Activated T-helper 2 cell treated with anti-CD3 and anti-CD28 coated beads, Interferon-gamma antibody, Interleukin-2, Interleukin-4, amounts not matched to agents 10 μg/mL and 5 μg/mL and 100 μg/mL, durations not matched to agents 14 hours and 24 hours and 36 hours (primary cell): ENCODE data around the gene ZBTB9. TPM values are rescaled to one million over a fixed set of nuclear protein-coding genes. Genes with fewer than 3 reads are reported as not detected.

Experiments used
- DNase-seq: peaks from one replicate; pipeline ENCODE4 v3.0.0; 2021; ENCODE audit warnings: low spot score
- H3K27ac Mint-ChIP-seq: one replicate; pipeline ENCODE4 v1.8.0; 2021; ENCODE audit warnings: mixed read lengths
- H3K27me3 Mint-ChIP-seq: one replicate; pipeline ENCODE4 v1.8.0; 2021; ENCODE audit warnings: low read depth, mixed read lengths
- H3K36me3 Mint-ChIP-seq: one replicate; pipeline ENCODE4 v1.8.0; 2021; ENCODE audit warnings: low read depth, mixed read lengths
- H3K4me1 Mint-ChIP-seq: one replicate; pipeline ENCODE4 v1.8.0; 2021; ENCODE audit warnings: low read depth, mixed read lengths
- H3K4me3 Mint-ChIP-seq: one replicate; pipeline ENCODE4 v1.8.0; 2021; ENCODE audit warnings: low read depth, mild to moderate bottlenecking, moderate library complexity, mixed read lengths
- H3K9me3 Mint-ChIP-seq: one replicate; pipeline ENCODE4 v1.8.0; 2021; ENCODE audit warnings: mixed read lengths
- intact Hi-C: fragments of 100-400 bp; cut with micrococcal nuclease; formaldehyde crosslinking; loops from one replicate; pipeline ENCODE4 v1.15.1; 2023
- total RNA-seq: library from RNA; stranded (reverse); gene quantifications from 2 replicates; pipeline ENCODE4 v1.2.3, GENCODE V29; 2022

Gene ZBTB9
- total RNA-seq, 1 donor from 2014 or later = 11.5 TPM

- Mint-ChIP-seq H3K36me3 (no peaks in the 10 kb centered on the region), H3K27ac (no peak overlapping the region)
- intact Hi-C loops = no loop called here
These were observed 42.8 kb downstream of the ZBTB9 start for GRCh38 chr6:33497157-33497556.

GRCh38 chr6:33502486-33502885 lies 48.1 kb downstream of the ZBTB9 start:
- intact Hi-C loops = no loop called here
- Mint-ChIP-seq H3K36me3 (no peaks in the 10 kb centered on the region), H3K27me3 (peaks cover 9% of the 10 kb centered on the region), H3K9me3 (no peaks in the 10 kb centered on the region), H3K27ac (no peak overlapping the region), H3K4me3 (no peak overlapping the region), H3K4me1 (no peaks in the 10 kb centered on the region)
- no peak for DNase-seq

More at GRCh38 chr6:33497157-33497556, 42.8 kb downstream of the ZBTB9 start:
- Mint-ChIP-seq H3K4me1 (no peaks in the 10 kb centered on the region), H3K9me3 (no peaks in the 10 kb centered on the region), H3K27me3 (peaks cover 11% of the 10 kb centered on the region), H3K4me3 (no peak overlapping the region)
- no peak for DNase-seq

- no peak overlapping the region for H3K4me3 Mint-ChIP-seq
- no peaks in the 10 kb centered on the region for H3K36me3 Mint-ChIP-seq
- H3K27me3 Mint-ChIP-seq = peaks cover 8% of the 10 kb centered on the region
- no peak for DNase-seq
- H3K9me3 Mint-ChIP-seq = no peaks in the 10 kb centered on the region
- intact Hi-C loops = no loop called here
- H3K27ac Mint-ChIP-seq = no peak overlapping the region
- H3K4me1 Mint-ChIP-seq = peaks cover 8% of the 10 kb centered on the region
These were observed 50.1 kb downstream of the ZBTB9 start for GRCh38 chr6:33504486-33504885.

DNA sequence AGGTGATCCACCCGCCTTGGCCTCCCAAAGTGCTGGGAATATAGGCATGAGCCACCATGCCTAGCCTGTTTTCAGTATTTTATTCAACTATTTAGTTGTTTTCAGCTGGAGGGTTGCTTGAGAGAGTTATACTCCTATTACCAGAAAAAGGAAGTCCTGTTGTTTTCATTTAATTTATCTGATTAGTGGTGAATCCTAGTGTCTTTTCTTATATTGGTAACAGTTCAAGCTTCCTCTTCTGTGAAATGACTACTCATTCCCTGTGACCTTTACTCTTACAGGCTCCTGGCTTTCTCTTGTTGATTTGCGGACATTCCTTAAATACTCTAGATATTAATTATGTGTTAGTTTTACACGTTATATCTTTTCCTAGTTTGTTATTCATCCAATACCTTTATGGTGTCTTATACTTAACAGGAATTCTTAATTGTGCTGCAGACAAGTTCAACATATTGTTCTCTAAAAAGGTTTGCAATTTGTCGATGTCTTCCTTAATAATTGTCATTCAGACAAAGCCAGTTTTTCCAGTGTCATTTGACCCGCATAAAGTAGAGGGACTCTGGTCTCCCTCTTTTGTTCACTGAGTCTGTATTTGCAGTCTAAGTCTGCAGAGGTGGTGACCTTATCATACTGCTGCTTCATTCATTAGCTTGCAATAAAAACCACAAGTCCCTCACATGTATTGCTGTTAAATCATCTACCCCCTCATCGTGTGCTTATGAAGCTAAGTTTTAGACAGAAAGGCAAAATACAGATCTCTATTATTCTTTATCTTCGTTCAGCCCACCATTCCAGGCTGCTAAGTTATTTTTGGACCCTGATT lies 51.4 kb downstream of the ZBTB9 start:
- DNase-seq = no peak
- H3K9me3 Mint-ChIP-seq = no peaks in the 10 kb centered on the region
- H3K27ac Mint-ChIP-seq = no peak overlapping the region

More for the DNA sequence above, 51.4 kb downstream of the ZBTB9 start:
- peaks cover 8% of the 10 kb centered on the region for H3K4me1 Mint-ChIP-seq
- H3K4me3 Mint-ChIP-seq = no peak overlapping the region
- peaks cover 6% of the 10 kb centered on the region for H3K27me3 Mint-ChIP-seq
- H3K36me3 Mint-ChIP-seq = no peaks in the 10 kb centered on the region
- intact Hi-C loops = no loop called here

Other genes with a start within 250 kb of the ZBTB9 start
- 14.7 and 18.2 TPM in 2 replicates for gene HSD17B8, start 249.9 kb upstream of the ZBTB9 start, total RNA-seq
- 46.0 and 46.1 TPM in 2 replicates for gene RING1, start 246.1 kb upstream of the ZBTB9 start, total RNA-seq
- gene VPS52, start 182.7 kb upstream of the ZBTB9 start, total RNA-seq = 53.4 and 56.7 TPM in 2 replicates
- 3,099 and 3,143 TPM in 2 replicates for gene RPS18, start 182.5 kb upstream of the ZBTB9 start, total RNA-seq
- 5.1 and 6.5 TPM in 2 replicates for gene B3GALT4, start 177.5 kb upstream of the ZBTB9 start, total RNA-seq
- gene WDR46, start 165.3 kb upstream of the ZBTB9 start, total RNA-seq = 87.3 and 98.3 TPM in 2 replicates
- 104 and 117 TPM in 2 replicates for gene PFDN6, start 165.0 kb upstream of the ZBTB9 start, total RNA-seq
- gene RGL2, start 155.6 kb upstream of the ZBTB9 start, total RNA-seq = 31.5 and 32.9 TPM in 2 replicates
- 274 and 276 TPM in 2 replicates for gene TAPBP, start 140.5 kb upstream of the ZBTB9 start, total RNA-seq
- 10.9 and 14.4 TPM in 2 replicates for gene ZBTB22, start 136.8 kb upstream of the ZBTB9 start, total RNA-seq
- 61.5 and 64.7 TPM in 2 replicates for gene DAXX, start 131.6 kb upstream of the ZBTB9 start, total RNA-seq
- gene KIFC1, start 62.8 kb upstream of the ZBTB9 start, total RNA-seq = 78.3 and 80.9 TPM in 2 replicates
- 33.0 and 39.1 TPM in 2 replicates for gene PHF1, start 43.6 kb upstream of the ZBTB9 start, total RNA-seq
- gene CUTA, start 36.5 kb upstream of the ZBTB9 start, total RNA-seq = 143 and 146 TPM in 2 replicates
- 60.1 and 71.3 TPM in 2 replicates for gene SYNGAP1, start 34.5 kb upstream of the ZBTB9 start, total RNA-seq
- 53.2 and 53.4 TPM in 2 replicates for gene BAK1, start 125.7 kb downstream of the ZBTB9 start, total RNA-seq
- gene ITPR3, start 166.7 kb downstream of the ZBTB9 start, total RNA-seq = 40.7 and 41.7 TPM in 2 replicates